ENCODE data around the gene GPN2.
A peak's percentile ranks its signal among the peaks of the same experiment; 100 is the strongest.
"Not testable (repeated sequence)": the region's sequence is repeated elsewhere in the genome, so short reads cannot be mapped to it uniquely, and the experiment has no call there.

The GPN2 gene

DNA sequence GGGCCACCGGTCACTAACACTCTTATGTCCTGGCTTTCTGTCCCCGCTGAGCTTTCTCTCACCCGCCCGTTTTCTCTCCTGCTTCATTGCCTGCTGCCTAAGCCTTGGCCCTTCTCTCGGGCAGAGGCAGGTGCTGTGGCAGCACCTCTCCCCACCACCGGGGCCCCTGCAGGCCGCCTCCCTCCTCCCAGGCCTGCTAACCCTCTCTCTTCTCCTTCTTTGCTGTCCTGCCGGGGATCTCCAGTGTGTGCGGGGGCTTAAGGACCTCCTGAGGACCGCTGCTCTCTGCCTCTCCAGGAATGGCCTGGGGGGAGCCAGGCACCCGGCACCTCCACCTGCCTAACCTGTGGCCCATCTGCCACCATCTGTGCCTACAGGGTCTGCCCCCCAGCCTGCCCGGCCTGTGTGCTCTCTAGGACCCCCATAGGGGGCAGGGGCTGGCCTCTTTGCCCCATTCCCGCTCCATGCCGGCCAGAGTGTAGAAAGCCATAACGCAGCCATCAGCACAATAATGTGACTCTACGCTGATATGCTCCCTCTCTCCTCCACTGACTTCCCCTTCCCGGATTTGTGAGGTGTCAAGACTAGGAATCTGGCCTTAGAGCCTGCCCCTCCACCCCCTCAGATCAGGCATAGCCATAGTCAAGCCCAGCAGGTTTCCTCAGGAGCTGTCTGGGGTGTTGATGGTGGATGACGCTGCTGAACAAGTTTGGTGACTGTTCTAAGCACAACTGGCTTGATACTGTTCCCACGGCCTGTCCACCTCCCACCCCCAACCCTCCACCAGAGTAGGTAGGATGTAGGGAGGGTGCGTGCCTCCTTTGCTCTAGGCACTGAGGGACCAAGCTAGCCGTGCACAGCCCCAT, 33.2 kb downstream of the GPN2 start:
- no peak for DNase-seq

GRCh38 chr1:26856181-26856580, 33.9 kb downstream of the GPN2 start:
- no peak for DNase-seq

DNA sequence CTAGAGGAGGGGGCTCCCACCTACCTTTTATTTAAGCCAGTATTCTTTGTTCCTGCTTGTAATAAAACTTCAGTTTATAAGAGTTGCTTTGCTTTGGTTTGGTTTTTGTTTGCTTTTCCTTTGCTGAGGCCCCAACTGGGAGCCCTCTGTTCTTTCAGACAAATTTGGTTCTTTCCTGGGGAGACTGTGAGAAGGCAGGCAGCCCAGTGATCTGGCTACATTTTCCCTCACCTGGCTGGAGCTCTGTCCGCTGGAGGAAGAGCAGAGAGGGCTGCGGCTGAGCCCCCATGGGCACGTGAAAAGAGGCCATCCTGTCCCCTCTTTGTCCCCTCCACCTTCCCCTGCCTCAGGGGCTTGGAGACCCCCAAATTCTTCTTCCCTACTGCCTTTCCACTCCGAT, 34.4 kb downstream of the GPN2 start:
- DNase-seq = no peak

DNA sequence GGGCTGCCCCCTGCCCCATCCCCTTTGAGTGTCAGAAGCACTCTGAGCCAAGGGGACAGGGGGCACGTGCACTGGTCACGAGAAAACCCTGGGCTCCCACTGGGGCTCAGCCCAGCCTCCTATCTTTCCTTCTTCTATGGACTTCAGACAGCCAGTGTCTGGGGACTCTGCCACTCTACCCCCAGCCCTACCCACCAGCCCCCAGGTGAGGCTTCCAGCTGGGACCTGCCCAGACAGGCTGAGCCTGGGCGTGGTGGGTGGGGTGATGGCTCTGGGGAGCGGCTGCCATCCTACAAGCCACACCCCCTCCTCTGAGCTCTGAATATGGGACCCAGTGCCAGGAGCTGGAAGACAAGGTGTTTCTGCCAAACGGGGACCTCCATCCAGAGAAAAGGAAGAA, 35.2 kb downstream of the GPN2 start:
- no peak for DNase-seq

GRCh38 chr1:26853600-26853999, 36.5 kb downstream of the GPN2 start:
- DNase-seq = no peak

DNA sequence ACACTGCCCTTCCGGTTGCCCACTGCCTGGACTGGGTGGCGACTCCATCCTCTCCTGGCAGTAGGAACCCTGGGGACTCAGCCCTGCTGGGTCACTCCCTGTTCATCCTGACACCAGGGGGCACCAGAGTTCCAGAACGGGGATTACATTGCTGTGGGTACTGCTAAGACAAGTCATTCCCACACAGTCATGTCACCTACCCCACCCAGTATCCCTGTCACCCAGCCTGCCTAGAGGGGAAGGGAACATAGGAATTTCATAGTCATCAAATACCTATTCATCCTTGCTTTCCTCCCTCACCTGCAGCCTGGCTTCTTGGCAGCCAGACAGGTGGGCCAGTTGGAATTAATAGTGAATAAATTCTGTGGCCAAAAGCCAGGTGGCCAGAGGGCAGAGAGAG, 36.9 kb downstream of the GPN2 start:
- peak; percentile 90 for DNase-seq

DNA sequence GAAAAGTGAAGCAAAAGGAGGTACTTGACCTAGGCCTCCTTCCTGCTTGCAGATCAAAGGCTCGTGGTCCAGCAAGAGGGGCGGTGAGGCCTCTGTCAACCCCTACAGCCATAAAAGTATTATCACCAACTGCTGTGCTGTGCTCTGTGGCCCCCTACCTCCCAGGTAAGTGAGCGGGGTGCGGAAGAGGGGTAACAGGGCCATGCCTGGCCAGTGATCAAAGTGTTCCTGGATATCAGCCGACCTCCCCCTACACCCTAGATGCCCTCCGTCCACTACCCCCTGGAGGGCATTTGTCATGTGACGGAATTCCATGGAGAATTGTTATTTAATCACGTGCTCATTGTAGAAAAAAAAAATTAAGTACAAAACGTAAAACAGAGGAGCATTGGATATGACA, 37.4 kb downstream of the GPN2 start:
- DNase-seq = no peak

GRCh38 chr1:26851106-26851684, 38.9 kb downstream of the GPN2 start:
- DNase-seq = no peak

DNA sequence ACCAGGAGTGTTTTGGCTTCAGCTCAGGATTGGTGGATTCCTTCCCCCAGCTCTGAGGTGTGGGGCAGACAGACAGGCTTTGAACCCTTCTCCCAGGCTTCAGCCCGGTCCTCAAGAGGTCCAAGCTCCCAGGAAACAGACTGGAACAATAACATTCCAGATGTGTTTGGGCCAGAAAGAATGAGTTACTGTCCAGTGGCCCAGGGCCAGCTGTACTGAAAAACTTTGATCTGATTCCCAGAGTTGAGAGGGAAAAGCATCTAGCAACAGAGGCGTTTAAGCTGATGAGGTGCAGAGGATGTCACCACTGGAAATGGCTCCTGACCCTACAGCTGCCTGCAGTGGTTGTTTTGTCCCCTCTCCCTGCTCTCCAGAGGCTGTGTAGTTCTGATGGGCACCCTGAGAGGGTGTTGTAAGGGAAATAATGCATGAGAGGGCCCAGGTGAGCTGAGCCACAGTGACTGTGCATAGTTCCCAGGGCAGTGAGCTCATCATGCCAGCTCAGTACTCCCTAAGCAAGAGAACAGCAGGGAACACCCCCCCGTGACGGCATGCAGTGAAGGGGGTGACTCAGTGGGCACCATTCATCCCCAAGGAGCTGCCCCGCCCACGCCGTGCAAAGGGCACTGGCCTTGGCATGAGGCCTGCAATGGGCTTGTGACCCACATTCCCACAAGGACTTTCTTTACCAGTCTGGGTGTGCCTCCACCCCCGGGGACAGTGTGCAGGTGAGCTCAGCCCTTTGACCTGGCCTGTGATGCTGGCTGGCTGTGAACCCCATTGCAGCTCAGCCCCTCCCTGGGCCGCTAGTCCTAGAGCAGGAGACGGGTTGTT, 40.9 kb downstream of the GPN2 start:
- no peak for DNase-seq

- no peak for DNase-seq
Observed at GRCh38 chr1:26848499-26848898, 41.6 kb downstream of the GPN2 start.

DNA sequence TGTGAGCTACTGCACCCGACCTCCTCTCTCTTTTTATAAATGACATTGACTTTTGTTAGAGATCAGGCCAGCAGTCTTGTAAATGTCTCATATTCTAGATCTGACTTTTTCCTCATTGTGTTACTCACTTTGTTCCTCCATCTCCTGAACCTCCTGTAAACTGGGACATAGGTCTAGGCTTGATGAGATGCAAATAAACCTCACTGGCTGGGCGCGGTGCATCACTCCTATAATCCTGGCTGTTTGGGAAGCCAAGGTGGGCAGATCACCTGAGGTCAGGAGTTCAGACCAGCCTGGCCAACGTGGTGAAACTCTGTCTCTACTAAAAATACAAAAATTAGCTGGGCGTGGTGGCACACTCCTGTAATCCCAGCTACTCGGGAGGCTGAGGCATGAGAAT, 42.3 kb downstream of the GPN2 start:
- not testable (repeated sequence) for DNase-seq

GRCh38 chr1:26844424-26845196, 45.5 kb downstream of the GPN2 start:
- no peak for DNase-seq

DNA sequence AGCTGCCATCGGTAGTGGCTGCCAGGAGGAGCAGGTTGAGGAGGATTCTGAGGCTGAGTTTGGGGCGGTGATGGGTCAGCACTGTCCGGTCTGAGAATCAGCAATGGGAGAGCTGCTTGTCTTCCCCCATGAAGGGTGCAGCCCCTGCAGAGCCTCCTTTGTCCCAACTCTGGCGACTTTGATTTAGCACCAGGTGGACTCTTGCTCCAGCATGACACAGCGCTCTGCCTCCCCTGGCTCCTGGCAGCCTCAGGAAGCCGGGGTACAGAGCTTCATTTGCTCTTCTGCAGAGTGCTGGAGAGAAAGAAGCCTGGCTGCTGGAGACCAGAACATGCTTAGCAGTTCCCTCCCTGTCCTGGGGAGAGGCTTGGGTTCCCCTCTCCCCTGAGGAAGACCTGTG, 50.3 kb downstream of the GPN2 start:
- no peak for DNase-seq

DNA sequence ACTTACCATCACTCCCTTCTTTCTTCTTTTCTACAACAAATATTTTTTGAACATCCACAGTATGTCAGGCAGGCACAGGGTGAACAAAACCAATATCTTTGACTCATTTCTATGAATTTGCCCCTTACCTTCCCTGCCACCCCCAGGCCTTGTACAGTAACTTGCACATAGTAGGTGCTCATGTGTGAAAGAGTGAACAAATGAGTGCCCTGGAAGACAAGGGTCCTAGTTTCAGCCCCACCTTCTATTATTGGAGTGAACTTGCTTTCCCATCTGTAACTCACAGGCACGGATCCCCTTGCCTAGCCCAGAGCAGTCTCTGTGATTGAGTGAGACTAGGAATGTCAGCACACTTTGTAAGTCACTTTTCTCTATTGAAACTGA, 50.8 kb downstream of the GPN2 start:
- no peak for DNase-seq

DNA sequence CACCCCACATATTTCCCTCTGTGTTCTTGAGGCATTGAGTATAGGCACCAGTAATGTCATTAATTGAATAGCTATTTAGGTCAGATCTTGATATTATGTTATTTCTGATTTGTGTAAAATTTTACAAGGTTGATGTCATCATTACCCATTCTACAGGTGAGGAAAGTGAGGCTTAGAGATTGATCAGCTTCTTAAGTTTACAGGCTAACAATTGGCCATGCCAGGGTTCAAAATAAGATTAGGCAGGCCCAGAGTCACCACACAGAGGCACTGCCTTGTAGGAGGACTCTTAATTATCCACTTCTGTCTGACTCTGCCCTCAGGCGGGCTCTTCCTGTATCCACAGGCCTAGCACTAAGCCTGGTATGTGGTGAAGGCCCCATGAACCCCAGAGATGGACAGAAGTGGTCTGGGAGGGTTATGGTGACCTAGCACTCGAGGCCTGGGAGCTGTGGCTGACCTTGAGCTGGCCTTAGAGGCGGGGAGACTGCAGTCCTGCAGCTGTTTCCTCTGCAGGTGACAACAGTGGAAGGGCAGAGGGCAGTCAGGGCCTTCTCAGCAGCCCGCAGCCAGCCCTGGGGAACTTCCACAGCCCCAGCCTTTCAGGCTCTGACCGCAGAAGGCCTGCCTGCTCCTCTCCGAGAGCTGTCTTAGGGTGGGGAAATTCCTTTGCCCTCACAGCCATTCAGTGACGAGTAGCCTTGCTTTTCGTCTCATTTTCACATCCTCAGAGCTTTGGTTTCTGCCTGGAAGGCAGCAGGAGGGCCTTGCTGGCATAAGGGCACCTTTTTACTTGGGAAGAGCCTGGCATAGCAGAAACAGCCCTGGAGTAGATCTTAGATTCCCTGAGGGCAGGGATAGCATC, 51.4 kb downstream of the GPN2 start:
- no peak for DNase-seq

DNA sequence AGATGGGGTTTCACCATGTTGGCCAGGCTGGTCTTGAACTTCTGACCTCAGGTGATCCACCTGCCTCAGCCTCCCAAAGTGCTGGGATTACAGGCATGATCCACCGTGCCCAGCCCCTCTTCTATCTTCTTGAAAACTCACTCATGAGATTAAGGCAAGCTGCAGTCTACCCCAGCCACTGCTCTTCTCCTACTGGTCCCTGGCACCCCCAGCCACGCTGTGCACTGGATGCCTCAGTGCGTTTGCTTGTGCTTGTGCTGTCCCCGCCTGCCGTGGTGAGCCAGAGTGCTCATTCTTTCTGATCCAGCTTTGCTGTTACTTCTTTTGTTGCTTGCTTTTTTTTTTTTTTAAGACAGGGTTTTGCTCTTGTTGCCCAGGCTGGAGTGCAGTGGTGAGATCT, 52.4 kb downstream of the GPN2 start:
- DNase-seq = not testable (repeated sequence)

DNA sequence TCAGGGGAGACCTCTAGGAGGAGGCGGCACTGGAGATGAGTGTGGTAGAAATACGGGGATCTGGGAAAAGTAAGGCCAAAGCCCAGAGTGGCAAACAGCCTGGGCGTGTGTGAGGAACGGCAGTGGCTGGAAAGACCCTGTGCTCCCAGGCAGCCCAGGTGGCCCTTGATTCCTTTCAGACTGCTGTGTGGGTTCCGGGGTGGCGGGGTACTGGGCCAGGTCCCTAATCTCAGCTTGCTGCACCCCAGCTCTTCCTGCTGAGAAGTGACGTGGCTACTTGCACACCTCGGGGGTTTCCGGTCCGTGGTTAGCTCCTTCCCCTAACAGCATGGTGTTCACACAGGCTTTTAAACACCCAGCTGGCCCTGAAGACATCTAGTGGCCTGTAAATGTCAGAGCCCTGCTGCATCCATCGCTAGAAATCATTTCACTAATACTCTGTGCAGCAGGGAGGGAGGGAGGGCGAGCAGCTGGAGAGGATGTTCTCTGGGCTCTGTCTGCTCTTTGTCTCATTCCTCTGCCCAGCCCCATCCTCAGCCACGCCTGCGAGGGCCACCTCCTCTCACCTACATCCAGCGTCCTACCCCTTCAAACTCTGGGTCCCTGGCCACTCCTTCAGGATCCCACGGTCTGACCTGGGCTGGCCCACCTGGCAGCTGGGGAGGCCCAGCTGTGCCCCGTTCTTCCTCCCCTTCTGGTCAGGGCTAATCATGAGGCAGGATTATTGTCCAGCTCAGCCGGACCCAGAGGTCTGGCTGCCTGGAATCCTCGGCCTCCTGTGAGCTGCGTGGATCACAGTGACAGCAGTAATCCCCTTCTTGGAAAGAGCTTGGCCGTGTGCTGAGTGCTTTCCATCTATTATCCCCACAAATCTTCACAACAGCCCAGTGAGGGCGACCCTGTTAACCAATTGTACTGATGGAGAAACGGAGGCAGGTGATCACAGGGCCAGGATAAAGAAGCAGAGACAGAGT, 56.4 kb downstream of the GPN2 start:
- DNase-seq = peak; percentile 90

GRCh38 chr1:26832249-26832960, 57.7 kb downstream of the GPN2 start:
- no peak for DNase-seq

GRCh38 chr1:26831546-26832248, 58.4 kb downstream of the GPN2 start:
- DNase-seq = no peak
